ENCODE measurements around the gene LAMA3.

DNA sequence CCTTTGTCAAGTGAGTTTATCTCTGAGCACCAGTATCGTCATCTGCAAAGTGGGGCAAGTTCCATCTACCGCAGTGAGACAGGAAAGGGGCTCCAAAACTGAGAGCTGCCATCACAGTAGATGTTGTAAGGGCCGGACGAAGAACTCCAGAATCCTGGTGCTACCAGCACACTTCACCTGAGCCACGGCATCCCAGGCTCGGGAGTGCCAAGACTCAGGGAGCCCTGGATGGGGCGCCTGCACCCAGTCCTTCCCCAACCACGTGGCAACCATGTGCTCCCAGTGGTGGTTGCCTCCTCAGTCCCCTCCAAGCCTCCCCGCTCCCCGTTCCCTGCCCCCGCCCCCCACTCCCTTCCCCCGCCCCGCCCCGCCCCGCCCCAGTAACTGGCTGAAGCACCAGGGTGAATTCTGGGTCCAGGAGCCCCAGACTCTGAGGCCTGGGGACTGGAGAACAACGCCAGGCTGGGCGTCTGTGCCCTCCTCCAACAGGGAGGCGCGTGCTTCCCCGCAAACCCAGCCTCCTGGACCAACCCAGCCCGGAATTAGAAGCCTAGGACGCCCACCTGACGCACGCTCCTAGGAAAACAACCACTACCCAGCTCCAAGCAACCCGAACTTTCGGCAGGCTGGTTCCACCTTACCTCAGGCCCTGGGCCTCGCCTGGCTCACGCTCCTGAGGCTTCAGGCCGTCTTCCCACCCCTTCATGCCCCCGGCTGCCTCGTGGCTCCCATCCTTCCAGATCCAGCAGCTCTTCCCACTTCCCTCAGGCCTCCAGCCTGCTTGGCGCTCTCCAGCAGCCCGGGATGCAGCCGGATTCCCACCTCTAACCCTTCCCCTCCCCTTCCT, 67.6 kb downstream of the LAMA3 start:
- TF ChIP-seq, protein P1, sequence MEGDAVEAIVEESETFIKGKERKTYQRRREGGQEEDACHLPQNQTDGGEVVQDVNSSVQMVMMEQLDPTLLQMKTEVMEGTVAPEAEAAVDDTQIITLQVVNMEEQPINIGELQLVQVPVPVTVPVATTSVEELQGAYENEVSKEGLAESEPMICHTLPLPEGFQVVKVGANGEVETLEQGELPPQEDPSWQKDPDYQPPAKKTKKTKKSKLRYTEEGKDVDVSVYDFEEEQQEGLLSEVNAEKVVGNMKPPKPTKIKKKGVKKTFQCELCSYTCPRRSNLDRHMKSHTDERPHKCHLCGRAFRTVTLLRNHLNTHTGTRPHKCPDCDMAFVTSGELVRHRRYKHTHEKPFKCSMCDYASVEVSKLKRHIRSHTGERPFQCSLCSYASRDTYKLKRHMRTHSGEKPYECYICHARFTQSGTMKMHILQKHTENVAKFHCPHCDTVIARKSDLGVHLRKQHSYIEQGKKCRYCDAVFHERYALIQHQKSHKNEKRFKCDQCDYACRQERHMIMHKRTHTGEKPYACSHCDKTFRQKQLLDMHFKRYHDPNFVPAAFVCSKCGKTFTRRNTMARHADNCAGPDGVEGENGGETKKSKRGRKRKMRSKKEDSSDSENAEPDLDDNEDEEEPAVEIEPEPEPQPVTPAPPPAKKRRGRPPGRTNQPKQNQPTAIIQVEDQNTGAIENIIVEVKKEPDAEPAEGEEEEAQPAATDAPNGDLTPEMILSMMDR (IDR thresholded peaks at IDR 0.05), result no peak
- TF ChIP-seq EZH2 (IDR thresholded peaks at IDR 0.05) (no peak), EZH2phosphoT487 (IDR thresholded peaks at IDR 0.05) (no peak)

All from neural progenitor cell (in vitro differentiated cells).